Measurements from ENCODE around the gene CABP1. TPM values are rescaled to one million over a fixed set of nuclear protein-coding genes. Genes with fewer than 3 reads are reported as not detected.

CABP1 gene
- total RNA-seq, 6 experiments from 2014 or later = 0.26 TPM; not detected in 5

DNA sequence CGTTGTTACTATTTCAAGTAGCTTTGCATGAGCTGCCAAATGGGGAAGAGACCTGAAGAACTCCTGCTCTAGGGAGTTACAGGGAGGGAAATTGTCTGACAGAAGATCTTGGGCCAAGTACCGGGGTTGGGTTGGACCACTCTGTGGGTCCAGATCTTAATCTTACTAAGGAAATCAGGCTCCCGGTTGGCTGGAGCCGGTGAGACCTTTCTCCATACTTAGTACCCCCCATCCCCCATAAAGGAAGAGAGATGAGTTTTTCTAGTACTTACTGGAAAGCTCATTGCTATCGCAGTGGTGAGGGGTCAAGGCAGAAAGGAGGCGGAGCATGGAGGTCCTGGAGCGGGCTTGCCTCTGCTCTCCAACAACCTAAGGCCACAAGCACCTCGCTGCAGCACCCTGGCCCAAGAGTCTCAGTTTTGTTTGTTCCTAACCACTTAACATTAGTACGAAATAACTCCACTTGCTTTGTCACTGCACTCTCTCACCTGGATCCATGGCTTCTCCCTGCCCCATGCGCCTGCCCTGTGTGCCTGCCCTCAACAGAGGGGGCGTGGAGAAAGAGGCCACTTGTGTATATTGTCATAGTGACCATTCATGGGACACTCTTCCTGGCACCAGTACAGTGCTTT, 63.0 kb downstream of the CABP1 start:
- H3K4me1 ChIP-seq = peaks cover 0 to 12% (median 0%) of the 10 kb centered on the region in 4 donors
- ATAC-seq = peak in 1 of 4 donors; percentile 12
- H3K36me3 ChIP-seq = peaks cover 0 to 31% (median 15%) of the 10 kb centered on the region in 4 donors
- intact Hi-C loops (cut with DNase I) = no loop called here
- 86% methylated on average over 5 of the region's 11 CpGs for WGBS (ENCODE audit: insufficient coverage, low coverage, low lambda C conversion rate, missing lambda C conversion rate)
- no peak for DNase-seq
- no peak overlapping the region for H3K4me3 ChIP-seq
- no peak overlapping the region for H3K27ac ChIP-seq
- no peaks in the 10 kb centered on the region for H3K9me3 ChIP-seq
- H3K27me3 ChIP-seq = no peaks in the 10 kb centered on the region
- TF ChIP-seq POLR2A (IDR thresholded peaks at IDR 0.05) = no peak
- TF ChIP-seq, protein P1, sequence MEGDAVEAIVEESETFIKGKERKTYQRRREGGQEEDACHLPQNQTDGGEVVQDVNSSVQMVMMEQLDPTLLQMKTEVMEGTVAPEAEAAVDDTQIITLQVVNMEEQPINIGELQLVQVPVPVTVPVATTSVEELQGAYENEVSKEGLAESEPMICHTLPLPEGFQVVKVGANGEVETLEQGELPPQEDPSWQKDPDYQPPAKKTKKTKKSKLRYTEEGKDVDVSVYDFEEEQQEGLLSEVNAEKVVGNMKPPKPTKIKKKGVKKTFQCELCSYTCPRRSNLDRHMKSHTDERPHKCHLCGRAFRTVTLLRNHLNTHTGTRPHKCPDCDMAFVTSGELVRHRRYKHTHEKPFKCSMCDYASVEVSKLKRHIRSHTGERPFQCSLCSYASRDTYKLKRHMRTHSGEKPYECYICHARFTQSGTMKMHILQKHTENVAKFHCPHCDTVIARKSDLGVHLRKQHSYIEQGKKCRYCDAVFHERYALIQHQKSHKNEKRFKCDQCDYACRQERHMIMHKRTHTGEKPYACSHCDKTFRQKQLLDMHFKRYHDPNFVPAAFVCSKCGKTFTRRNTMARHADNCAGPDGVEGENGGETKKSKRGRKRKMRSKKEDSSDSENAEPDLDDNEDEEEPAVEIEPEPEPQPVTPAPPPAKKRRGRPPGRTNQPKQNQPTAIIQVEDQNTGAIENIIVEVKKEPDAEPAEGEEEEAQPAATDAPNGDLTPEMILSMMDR (IDR thresholded peaks at IDR 0.05) = no peak

DNA sequence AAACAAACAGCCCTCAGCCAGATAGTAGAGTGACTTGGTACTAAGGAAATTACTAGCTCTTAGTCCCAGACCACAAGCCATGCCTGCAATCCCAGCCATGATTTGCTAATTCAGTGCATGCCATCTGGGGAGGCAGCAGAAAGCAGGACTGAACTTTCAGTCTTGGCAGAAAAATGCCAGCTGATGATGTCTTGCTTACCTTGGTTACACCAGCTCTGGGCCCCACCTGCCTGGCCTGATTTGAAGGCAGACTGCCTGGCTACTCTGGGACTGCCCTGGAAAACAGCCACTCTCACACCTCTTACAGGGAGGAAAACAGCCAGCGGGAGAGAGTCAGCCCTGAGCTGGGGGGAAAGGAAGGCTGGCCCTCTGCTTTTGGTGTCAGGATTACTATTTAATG, 65.2 kb downstream of the CABP1 start:
- intact Hi-C loops (cut with DNase I) = no loop called here
- WGBS (ENCODE audit: insufficient coverage, low coverage, low lambda C conversion rate, missing lambda C conversion rate) = 50% methylated on average over 1 of the region's 1 CpG
- Histone ChIP-seq H3K4me3 (no peak overlapping the region), H3K9me3 (no peaks in the 10 kb centered on the region), H3K4me1 (peaks cover 0 to 16% (median 0%) of the 10 kb centered on the region in 4 donors), H3K36me3 (peaks cover 0 to 10% (median 2%) of the 10 kb centered on the region in 4 donors), H3K27me3 (no peaks in the 10 kb centered on the region), H3K27ac (peak overlapping the region in 1 of 3 donors; percentile 46)
- peak; percentile 65 to 91 (median 88) for DNase-seq
- ATAC-seq = peak in 3 of 4 donors; percentile 49 to 85 (median 73)
- TF ChIP-seq, protein P1 (IDR thresholded peaks at IDR 0.05) = no peak
- TF ChIP-seq POLR2A (IDR thresholded peaks at IDR 0.05) = no peak

DNA sequence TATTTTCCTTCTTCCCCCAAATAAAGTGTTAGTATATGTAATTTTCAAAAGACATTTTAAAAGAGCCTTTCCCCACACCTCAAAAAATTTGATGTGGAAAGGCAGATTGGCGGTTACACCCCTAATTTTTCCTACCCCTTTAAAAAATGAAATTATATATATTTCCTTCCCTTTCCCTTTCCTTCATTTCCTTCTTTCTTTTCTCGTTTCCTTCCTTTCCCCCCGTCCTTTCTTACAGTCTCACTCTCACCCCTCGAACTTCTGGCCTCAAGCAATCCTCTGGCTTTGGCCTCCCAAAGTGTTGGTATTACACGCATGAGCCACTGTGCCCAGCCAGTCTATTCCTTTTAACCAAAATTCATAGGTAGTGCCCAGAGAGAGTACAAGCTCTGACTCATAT, 65.6 kb downstream of the CABP1 start:
- intact Hi-C loops (cut with DNase I) = no loop called here
- WGBS (ENCODE audit: insufficient coverage, low coverage, low lambda C conversion rate, missing lambda C conversion rate) = 80% methylated on average over 3 of the region's 5 CpGs
- ATAC-seq (peak in 1 of 4 donors; percentile 5), DNase-seq (no peak)
- Histone ChIP-seq H3K27ac (peak overlapping the region in 1 of 3 donors; percentile 46), H3K9me3 (no peaks in the 10 kb centered on the region), H3K36me3 (peaks cover 0 to 6% (median 0%) of the 10 kb centered on the region in 4 donors), H3K4me1 (peaks cover 0 to 18% (median under 1%) of the 10 kb centered on the region in 4 donors), H3K27me3 (no peaks in the 10 kb centered on the region), H3K4me3 (no peak overlapping the region)
- TF ChIP-seq, protein P1 (IDR thresholded peaks at IDR 0.05) = no peak
- no peak for TF ChIP-seq POLR2A (IDR thresholded peaks at IDR 0.05)

DNA sequence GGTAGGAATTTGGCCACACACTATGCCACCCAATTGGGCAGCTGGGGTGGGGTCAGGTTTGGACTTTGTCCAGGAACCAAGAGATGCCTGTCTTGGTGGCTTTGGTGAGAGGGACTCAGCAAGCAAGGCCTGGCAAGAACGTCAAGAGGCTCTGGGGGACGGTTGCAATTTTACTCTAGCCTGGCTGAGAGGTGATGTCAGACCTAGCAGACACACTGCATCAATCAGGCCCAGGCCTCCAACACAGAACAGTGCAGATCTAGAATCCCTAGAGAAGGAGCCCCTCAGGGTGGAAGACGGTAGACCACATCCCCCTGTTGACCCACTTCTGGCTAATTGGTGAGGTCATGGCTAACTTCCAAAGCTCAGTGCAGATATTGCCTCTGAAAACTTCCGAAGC, 68.2 kb downstream of the CABP1 start:
- Histone ChIP-seq H3K4me3 (no peak overlapping the region), H3K27me3 (no peaks in the 10 kb centered on the region), H3K4me1 (peaks cover 0 to 26% (median 3%) of the 10 kb centered on the region in 4 donors), H3K9me3 (no peaks in the 10 kb centered on the region), H3K27ac (no peak overlapping the region), H3K36me3 (peaks cover 0 to 6% (median 0%) of the 10 kb centered on the region in 4 donors)
- 89% methylated on average over 1 of the region's 4 CpGs for WGBS (ENCODE audit: insufficient coverage, low coverage, low lambda C conversion rate, missing lambda C conversion rate)
- DNase-seq (no peak), ATAC-seq (no peak)
- TF ChIP-seq, protein P1 (IDR thresholded peaks at IDR 0.05) = no peak
- intact Hi-C loops (cut with DNase I) = no loop called here
